Muscle of arm (tissue), 12 donors: ENCODE measurements around the gene ARL8A. TPM values are rescaled to one million over a fixed set of nuclear protein-coding genes. Genes with fewer than 3 reads are reported as not detected.
"Not testable (repeated sequence)": the region's sequence is repeated elsewhere in the genome, so short reads cannot be mapped to it uniquely, and the experiment has no call there.

Experiments used
- DNase-seq: peaks from one replicate; pipeline ENCODE4 v3.0.0-alpha.2; 2013
- polyA plus RNA-seq, 12 donors: library from polyadenylated mRNA; unstranded; fragments of 120-200 nt; gene quantifications; one replicate each; pipeline ENCODE4 v1.2.1, GENCODE V29; 2013; ENCODE audit not compliant: insufficient read length in 12 of 12

Gene ARL8A
- polyA plus RNA-seq, 12 donors: 35.1 to 65.4 (median 40.3) TPM; not detected in 1

GRCh38 chr1:202160377-202160940 is 15.9 kb upstream of the ARL8A start, which contains the start of gene PTPN7:
TSS of gene PTPN7 (minus strand) at chr1:202160602. CDS start at chr1:202159402, 1,200 bp downstream.
- DNase-seq: no peak

DNA sequence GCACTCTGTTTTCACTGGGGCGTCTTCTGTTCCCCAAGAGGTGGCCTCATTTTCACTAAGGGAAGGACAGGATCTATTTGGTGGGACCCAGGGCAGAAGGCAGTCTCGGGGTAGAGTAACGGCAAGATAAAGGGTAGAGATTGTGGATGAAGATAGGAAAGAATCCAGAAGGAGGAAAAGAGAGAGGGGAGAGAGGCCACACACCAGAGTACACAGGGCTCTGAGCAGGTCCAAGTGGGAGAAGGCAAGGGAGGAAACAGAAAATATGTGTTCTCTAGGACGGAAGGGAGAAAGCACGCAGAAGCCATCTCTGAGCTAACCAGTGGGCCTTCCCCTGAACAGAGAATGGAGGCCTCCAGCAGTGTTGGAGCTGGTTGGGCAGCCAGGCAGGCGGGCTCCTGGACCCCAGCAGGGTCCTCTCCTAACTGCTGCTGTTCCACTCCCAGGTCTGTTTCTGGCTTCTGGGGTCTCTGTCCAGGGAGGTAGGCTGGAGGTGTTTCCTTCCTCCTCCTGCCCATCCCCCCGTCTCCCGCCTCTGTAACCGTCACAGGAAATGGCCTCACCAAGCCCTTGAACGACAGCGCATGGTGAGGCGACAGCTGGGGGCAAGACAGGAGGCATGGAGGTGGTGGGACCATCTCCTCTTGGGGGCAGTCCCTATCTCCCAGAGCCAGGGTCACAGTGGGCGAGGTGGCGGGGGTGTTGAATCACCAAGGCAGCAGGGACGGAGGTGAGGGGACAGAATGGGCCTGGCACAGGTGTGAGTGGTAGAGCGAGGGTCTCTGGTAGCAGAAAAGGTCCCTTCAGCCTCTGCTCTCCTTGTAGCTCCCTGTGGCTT is 15.2 kb upstream of the ARL8A start:
- no peak for DNase-seq

DNA sequence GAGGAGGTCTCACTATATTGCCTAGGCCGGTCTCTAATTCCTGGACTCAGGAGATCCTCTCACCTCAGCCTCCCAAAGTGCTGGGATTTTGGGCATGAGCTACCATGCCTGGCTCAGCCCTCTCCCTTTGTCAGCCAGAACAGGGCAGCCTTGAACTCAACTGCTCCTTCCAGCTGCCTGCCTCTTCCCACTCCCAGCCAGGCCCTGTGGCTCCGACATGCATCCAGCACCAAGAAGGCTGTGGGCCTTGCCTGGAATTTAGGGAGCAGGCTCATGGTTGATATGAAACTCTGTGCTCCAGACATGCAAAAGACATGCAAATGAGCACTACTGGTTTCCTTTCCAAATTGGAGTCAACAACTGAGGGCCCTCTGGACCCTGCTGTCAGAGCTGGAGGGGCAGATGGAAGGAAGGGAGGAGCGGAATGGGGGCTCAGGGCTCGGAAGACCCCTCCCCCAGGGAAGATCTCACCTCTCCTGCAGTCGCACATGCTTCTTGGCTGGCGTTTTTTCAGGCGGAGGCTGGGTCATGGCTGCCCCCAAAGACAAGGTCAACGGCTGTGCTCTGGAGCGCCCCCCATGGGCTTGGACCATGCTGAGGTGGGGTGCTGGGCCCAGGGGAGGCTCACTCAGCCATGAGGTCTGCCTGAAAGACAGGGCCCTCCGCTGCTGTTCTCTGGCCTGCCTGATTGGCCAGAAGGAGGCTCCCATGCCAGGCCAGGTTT is 14.4 kb upstream of the ARL8A start:
- no peak for DNase-seq

- no peak for DNase-seq
Observed at GRCh38 chr1:202157945-202158344, 13.4 kb upstream of the ARL8A start.

- no peak for DNase-seq
Observed at GRCh38 chr1:202156590-202156989, 12.1 kb upstream of the ARL8A start.

DNA sequence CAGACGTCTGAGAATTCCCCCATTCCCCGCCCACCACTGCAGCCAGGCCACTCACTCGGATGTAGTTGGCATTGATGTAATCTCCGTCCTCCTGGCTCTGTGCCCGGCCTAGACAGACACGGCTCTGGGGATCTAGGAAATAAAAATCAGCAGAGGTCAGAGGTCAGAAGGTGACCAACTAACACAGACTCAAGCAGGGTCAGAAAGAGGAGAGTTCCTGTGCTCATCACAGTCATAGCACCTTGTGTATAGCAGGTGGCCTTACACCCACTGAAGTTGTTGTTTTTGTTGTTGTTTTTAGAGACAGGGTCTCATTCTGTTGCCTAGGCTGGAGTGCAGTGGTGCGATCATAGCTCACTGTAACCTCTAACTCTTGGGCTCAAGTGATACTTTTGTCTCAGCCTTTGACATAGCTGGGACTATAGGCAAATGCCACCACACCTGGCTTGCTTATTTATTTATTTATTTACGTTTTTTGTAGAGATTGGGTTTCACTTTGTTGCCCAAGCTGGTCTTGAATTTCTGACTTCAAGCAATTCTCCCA is 11.0 kb upstream of the ARL8A start:
- no peak for DNase-seq

GRCh38 chr1:202154766-202155477 is 10.4 kb upstream of the ARL8A start:
- no peak for DNase-seq

GRCh38 chr1:202154148-202154765 is 9.7 kb upstream of the ARL8A start:
- DNase-seq: no peak

DNA sequence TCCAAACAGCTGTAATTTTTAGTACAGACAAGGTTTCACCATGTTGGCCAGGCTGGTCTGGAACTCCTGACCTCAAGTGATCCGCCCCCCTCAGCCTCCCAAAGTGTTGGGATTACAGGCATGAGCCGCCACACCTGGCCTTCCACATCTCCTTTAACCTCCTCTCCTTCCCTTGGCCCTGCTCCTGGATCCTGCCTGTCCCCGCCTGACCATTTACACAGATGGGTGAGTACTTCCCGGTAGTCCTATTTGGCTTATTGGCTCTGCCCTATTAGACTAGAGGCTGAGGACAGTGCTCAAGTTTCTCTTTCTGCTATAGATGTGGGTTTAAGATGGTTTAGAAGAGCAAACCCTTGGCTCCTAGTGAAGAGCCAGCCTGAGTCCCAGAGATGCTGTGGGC is 8.7 kb upstream of the ARL8A start:
- DNase-seq: no peak

GRCh38 chr1:202152399-202152798 is 7.9 kb upstream of the ARL8A start:
- DNase-seq: no peak

GRCh38 chr1:202151045-202151444 is 6.5 kb upstream of the ARL8A start:
- DNase-seq: no peak

GRCh38 chr1:202150602-202151001 is 6.1 kb upstream of the ARL8A start:
- DNase-seq: no peak

GRCh38 chr1:202150187-202150586 is 5.7 kb upstream of the ARL8A start:
- DNase-seq: no peak

DNA sequence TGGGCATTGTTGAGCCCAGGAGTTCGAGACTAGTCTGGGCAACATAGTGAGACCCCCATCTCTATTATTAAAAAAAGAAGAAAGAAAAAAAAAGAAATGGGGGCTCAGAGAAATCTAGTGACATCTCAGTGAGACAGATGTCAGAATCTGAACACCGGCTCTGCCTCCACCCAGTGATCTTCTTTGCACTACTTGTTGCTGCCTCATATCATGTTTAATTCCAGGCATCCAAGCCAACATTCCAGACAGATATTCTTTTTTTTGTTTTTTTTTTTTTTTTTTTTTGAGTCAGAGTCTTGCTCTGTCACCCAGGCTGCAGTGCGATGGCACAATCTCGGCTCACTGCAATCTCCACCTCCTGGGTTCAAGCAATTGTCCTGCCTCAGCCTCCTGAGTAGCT is 5.0 kb upstream of the ARL8A start:
- DNase-seq: no peak

DNA sequence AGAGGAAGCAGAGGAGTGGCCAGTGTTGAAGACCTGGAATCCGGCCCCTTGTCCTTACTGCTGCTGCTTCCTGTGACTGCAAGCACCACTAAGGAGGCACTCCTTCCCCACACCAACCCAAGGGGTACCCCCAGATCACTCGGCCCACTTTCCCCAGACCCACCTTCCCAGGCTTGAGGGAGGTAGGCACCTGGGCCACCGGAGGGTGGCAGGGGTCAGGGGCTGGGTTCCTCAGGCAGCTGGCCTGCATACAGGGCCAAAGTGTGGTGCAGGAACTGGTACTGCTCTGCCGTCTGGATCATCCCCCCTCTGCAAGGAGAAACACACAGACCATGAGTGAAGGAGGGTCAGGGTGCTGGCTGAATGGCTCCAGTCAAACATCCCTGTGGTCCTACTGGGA is 3.9 kb upstream of the ARL8A start:
- DNase-seq: no peak

- no peak for DNase-seq
Observed at GRCh38 chr1:202146993-202147392, 2.5 kb upstream of the ARL8A start.

DNA sequence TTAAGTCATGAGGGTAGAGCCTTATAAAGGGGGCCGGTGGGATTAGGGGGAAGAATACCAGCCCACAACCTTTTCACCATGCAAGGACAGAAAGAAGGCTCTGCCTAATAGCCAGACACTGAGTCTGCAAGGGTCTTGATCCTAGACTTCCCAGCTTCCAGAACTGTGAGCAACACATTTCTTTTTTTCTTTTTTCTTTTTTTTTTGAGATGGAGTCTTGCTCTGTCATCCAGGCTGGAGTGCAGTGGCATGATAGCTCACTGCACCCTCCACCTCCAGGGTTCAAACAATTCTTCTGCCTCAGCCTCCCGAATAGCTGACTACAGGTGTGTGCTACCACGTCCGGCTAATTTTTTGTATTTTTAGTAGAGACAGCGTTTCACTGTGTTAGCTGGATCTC is 1.7 kb upstream of the ARL8A start:
- DNase-seq: no peak

- not testable (repeated sequence) for DNase-seq
Observed at GRCh38 chr1:202145744-202146140, 1.2 kb upstream of the ARL8A start.

DNA sequence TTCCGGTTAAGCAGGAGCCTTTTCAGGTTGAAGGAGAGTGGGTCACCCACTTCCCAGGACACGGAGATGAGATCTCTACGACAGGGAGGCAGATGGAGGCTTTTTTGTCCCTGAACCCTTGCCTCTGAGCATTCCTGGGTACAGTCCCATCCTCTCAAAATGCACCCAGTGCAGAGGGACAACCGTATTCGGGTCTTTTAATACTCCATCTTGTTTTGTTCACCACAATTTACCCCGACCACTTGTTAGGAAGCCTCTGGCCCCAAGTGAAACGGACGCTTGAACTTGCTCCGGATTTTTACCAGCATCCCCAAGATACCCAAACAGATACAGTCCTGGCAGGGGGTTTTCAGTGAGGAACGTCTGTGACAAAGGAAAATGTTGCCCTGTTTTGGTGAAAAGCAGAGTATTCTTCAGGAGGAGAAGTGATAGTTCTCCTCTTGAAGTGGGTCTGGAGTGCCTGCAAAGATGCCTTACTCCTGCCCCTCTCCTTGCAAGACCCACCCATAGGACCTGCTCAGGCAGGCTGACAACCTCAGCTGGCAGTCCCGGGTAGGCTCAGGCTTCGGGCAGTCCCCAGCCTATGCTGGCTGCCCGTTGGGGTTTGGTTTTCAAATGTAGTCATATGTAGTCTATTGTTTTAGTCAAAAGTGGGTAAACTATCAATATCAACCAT is 669 bp upstream of the ARL8A start:
- no peak for DNase-seq

- no peak for DNase-seq
Observed at GRCh38 chr1:202143768-202144401, 652 bp downstream of the ARL8A start.
